Ovary (tissue), 3 donors: Measurements from ENCODE around the gene TPSG1.
"Not testable (repeated sequence)": the region's sequence is repeated elsewhere in the genome, so short reads cannot be mapped to it uniquely, and the experiment has no call there.

ENCODE experiments used
- CTCF ChIP-seq, 3 donors: fragments of 450-650 bp in 2 of 3; fragments of 200-600 bp in 1 of 3; IDR thresholded peaks; one replicate each; pipeline versions ENCODE4 v1.5.1 to v1.8.0; 2016 to 2022; ENCODE audit warnings: antibody characterized with exemption in 3 of 3, mild to moderate bottlenecking in 1 of 3
- POLR2A ChIP-seq: fragments of 450-650 bp; IDR thresholded peaks from one replicate; pipeline ENCODE4 v1.6.1; 2017; ENCODE audit warnings: antibody characterized with exemption, mild to moderate bottlenecking, moderate library complexity
- donor health status: DM: no; HTN: no; CAD: no.

DNA sequence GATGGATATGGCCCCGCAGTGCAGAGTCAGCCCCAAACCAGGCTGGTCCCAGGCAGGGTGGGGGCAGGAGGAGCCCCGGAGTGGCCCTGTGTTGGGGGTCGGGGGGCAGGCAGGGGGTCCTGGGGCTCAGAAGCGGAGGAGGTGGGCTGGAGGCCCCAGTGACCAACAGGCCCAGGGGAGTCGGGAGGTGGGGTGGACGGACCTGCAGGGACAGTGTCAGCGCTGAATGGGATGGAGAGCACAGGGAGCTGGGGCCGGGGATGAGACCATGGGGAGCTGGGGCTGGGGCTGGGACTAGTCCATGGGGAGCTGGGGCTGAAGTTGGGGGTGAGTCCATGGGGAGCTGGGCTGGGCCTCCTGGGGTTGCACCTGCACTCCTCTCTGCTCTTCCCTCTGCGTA, 14.5 kb upstream of the TPSG1 start:
- not testable (repeated sequence) for TF ChIP-seq CTCF (IDR thresholded peaks at IDR 0.05); POLR2A
